PC-9 (cell line): ENCODE results near the gene SYNGAP1. TPM values are rescaled to one million over a fixed set of nuclear protein-coding genes. Genes with fewer than 3 reads are reported as not detected.

ENCODE experiments used
- BruUV-seq: library from RNA; stranded (reverse); fragments of 400-500 nt; replicated peaks from 2 replicates; lab custom pipeline; 2021; lab: Mats Ljungman, UMichigan
- CTCF ChIA-PET: fragments of 300-600 bp; sonication (Branson Sonifier 250); formaldehyde crosslinking; loops from one replicate; lab custom pipeline; 2022; ENCODE audit warnings: antibody characterized with exemption; lab: Charles Lee
- POLR2A ChIA-PET: fragments of 300-600 bp; sonication (Branson Sonifier 250); formaldehyde crosslinking; loops from one replicate; lab custom pipeline; 2022; ENCODE audit warnings: antibody characterized with exemption; ENCODE audit not compliant: unreplicated experiment; lab: Charles Lee
- DNase-seq, 2 experiments: peaks; one replicate each; pipeline versions ENCODE4 v3.0.0 to v3.0.0-alpha.2; 2015 to 2022; ENCODE audit warnings: mixed read lengths in 1 of 2
- H2AFZ ChIP-seq: fragments of 200-600 bp; sonication (generic); 2 replicates; pipeline ENCODE4 v1.8.1; 2017; ENCODE audit warnings: antibody characterized with exemption
- H3F3A ChIP-seq: fragments of 200-600 bp; sonication (generic); 2 replicates; pipeline ENCODE4 v1.8.1; 2017; ENCODE audit warnings: antibody characterized with exemption, mild to moderate bottlenecking, low read depth; ENCODE audit not compliant: insufficient read depth
- H3K27ac ChIP-seq: fragments of 200-600 bp; sonication (generic); 2 replicates; pipeline ENCODE4 v1.6.1; 2016; ENCODE audit warnings: mixed run types
- H3K27me3 ChIP-seq: fragments of 200-600 bp; sonication (generic); 2 replicates; pipeline ENCODE4 v1.6.1; 2016; ENCODE audit warnings: low read depth, mixed run types; ENCODE audit not compliant: insufficient read depth
- H3K36me3 ChIP-seq: fragments of 200-600 bp; sonication (generic); 2 replicates; pipeline ENCODE4 v1.6.1; 2016; ENCODE audit warnings: low read depth, mixed run types
- H3K4me1 ChIP-seq: fragments of 200-600 bp; sonication (generic); replicated peaks from 2 replicates; pipeline ENCODE4 v1.6.1; 2016; ENCODE audit warnings: mixed run types; ENCODE audit not compliant: insufficient read depth
- H3K4me2 ChIP-seq: fragments of 200-600 bp; sonication (generic); 2 replicates; pipeline ENCODE4 v1.6.1; 2017; ENCODE audit warnings: mixed run types
- H3K4me3 ChIP-seq: fragments of 200-600 bp; sonication (generic); 2 replicates; pipeline ENCODE4 v1.6.1; 2016; ENCODE audit warnings: mixed run types
- H3K79me2 ChIP-seq: fragments of 200-600 bp; sonication (generic); 2 replicates; pipeline ENCODE4 v1.6.1; 2017; ENCODE audit warnings: low read depth, mixed run types
- H3K9me2 ChIP-seq: fragments of 200-600 bp; sonication (generic); 2 replicates; pipeline ENCODE4 v1.8.1; 2017; ENCODE audit warnings: mild to moderate bottlenecking; ENCODE audit not compliant: insufficient read depth
- H3K9me3 ChIP-seq: fragments of 200-600 bp; sonication (generic); 2 replicates; pipeline ENCODE4 v1.8.1; 2016; ENCODE audit warnings: low read depth; ENCODE audit not compliant: insufficient read depth
- H4K20me1 ChIP-seq: fragments of 200-600 bp; sonication (generic); 2 replicates; pipeline ENCODE4 v1.8.1; 2017; ENCODE audit not compliant: insufficient read depth
- EZH2 ChIP-seq: fragments of 200-600 bp; sonication (generic); IDR thresholded peaks from 2 replicates; pipeline ENCODE4 v1.8.0; 2017; ENCODE audit warnings: antibody characterized with exemption, low read depth
- intact Hi-C: fragments of 100-400 bp; cut with micrococcal nuclease; formaldehyde crosslinking; loops from one replicate; pipeline ENCODE4 v1.10.0; 2022; ENCODE audit not compliant: unreplicated experiment
- total RNA-seq: library from RNA; stranded (reverse); gene quantifications from 2 replicates; pipeline ENCODE4 v1.2.3, GENCODE V29; 2021
- TF ChIP-seq, protein P1 (sequence below): fragments of 200-600 bp; sonication (generic); conservative IDR thresholded peaks from 2 replicates; pipeline ENCODE4 v1.6.1; 2017; ENCODE audit warnings: mixed run types, antibody characterized with exemption, mild to moderate bottlenecking, moderate library complexity

Gene SYNGAP1
- total RNA-seq, 1 experiment from 2014 or later, result 17.7 TPM

DNA sequence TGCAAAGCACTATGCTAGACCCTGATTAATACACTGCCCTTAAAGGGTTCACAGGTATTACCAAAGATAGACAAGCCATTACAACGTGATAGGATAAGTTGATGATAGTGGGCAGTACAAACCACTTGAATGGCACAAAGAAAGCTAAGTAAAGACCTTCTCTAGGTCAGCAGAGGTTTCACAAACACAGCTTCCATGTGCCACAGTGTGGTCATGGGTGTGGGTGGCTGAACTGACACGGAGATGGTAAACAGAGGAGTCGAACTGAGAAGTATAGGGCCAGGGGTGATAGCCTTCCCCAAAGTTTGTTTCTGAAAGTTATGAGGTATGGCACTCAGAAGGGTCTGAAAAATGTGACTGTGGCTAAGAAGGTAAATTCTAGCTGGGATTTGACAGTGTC lies 38.8 kb downstream of the SYNGAP1 start:
- intact Hi-C loops, result no loop called here
- no peaks in the 10 kb centered on the region for H3K9me3 ChIP-seq
- peaks cover 16% of the 10 kb centered on the region for H3K79me2 ChIP-seq
- H3K4me3 ChIP-seq, result no peak overlapping the region
- no peak overlapping the region for H3K27ac ChIP-seq
- H3F3A ChIP-seq, result no peaks in the 10 kb centered on the region
- peaks cover 6% of the 10 kb centered on the region for H3K4me1 ChIP-seq
- H2AFZ ChIP-seq, result no peak overlapping the region
- no TSS peak for BruUV-seq
- no peak for DNase-seq
- H4K20me1 ChIP-seq, result no peaks in the 10 kb centered on the region
- H3K4me2 ChIP-seq, result no peak overlapping the region
- H3K9me2 ChIP-seq, result no peaks in the 10 kb centered on the region
- TF ChIP-seq, protein P1, sequence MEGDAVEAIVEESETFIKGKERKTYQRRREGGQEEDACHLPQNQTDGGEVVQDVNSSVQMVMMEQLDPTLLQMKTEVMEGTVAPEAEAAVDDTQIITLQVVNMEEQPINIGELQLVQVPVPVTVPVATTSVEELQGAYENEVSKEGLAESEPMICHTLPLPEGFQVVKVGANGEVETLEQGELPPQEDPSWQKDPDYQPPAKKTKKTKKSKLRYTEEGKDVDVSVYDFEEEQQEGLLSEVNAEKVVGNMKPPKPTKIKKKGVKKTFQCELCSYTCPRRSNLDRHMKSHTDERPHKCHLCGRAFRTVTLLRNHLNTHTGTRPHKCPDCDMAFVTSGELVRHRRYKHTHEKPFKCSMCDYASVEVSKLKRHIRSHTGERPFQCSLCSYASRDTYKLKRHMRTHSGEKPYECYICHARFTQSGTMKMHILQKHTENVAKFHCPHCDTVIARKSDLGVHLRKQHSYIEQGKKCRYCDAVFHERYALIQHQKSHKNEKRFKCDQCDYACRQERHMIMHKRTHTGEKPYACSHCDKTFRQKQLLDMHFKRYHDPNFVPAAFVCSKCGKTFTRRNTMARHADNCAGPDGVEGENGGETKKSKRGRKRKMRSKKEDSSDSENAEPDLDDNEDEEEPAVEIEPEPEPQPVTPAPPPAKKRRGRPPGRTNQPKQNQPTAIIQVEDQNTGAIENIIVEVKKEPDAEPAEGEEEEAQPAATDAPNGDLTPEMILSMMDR, result no peak
- TF ChIP-seq EZH2, result no peak
- ChIA-PET CTCF (interaction anchor here (0.6 kb wide), 1 partner anchor 97 kb away, joined by 4 read pairs; no protein-coding TSS in a partner anchor), POLR2A (interaction anchor here (0.5 to 0.6 kb wide), 2 partner anchors 102 to 311 kb away, joined by 3 read pairs; no protein-coding TSS in a partner anchor)
- H3K27me3 ChIP-seq, result no peaks in the 10 kb centered on the region
- no peaks in the 10 kb centered on the region for H3K36me3 ChIP-seq

DNA sequence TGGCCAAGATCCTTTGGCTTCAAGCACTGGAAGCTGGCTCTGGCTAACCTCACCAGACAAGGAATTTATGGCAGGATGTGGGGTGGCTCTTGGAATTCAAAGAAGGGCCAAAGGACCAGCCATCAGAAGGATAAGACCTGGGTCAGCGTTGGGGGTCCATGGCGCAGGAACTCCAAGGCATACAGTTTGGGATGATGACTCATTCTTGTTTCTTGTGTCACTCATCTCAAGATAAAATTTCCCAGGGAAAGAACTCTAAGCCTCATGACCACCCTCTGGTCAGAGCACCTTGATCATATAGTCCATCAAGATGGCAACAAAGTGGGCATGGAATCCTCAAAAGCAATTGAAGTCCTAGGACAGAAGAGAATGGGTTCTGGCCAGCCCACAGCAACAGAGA lies 39.4 kb downstream of the SYNGAP1 start:
- BruUV-seq, result no TSS peak
- intact Hi-C loops, result no loop called here
- H3K4me1 ChIP-seq, result peaks cover 6% of the 10 kb centered on the region
- no peaks in the 10 kb centered on the region for H3K9me2 ChIP-seq
- H3K27me3 ChIP-seq, result no peaks in the 10 kb centered on the region
- CTCF ChIA-PET, result interaction anchor here (0.6 kb wide), 1 partner anchor 97 kb away, joined by 4 read pairs; no protein-coding TSS in a partner anchor
- H2AFZ ChIP-seq, result no peak overlapping the region
- peaks cover 12% of the 10 kb centered on the region for H3K79me2 ChIP-seq
- no peak overlapping the region for H3K27ac ChIP-seq
- no peaks in the 10 kb centered on the region for H4K20me1 ChIP-seq
- no peaks in the 10 kb centered on the region for H3K36me3 ChIP-seq
- no peak overlapping the region for H3K4me3 ChIP-seq
- DNase-seq, result no peak
- no peaks in the 10 kb centered on the region for H3K9me3 ChIP-seq
- no peak for TF ChIP-seq EZH2
- TF ChIP-seq, protein P1, result no peak
- no peaks in the 10 kb centered on the region for H3F3A ChIP-seq
- POLR2A ChIA-PET, result interaction anchor here (0.5 to 0.6 kb wide), 2 partner anchors 101 to 311 kb away, joined by 3 read pairs; no protein-coding TSS in a partner anchor
- no peak overlapping the region for H3K4me2 ChIP-seq

DNA sequence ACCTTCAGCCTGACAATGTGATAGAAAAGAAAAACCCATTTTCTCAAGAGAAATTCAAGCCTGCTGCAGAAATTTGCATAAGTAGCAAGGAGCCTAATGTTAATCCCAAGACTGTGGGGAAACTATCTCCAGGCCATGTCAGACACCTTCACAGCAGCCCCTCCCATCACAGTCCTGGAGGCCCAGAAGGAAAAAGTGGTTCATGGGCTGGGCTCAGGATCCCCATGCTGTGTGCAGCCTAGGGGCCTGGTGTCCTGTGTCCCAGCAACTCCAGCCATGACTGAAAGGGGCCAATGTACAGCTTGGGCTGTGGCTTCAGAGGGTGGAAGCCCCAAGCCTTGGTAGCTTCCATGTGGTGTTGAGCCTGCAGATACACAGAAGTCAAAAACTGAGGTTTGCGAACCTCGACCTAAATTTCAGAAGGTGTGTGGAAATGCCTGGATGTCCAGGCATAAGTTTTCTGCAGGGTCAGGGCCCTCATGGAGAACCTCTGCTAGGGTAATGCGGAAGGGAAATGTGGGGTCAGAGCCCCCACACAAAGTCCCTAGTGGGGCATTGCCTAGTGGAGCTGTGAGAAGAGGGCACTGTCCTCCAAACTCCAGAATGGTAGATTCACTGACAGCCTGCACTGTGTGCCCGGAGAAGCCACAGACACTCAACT lies 46.3 kb downstream of the SYNGAP1 start:
- no peak for DNase-seq
- BruUV-seq, result no TSS peak
- no peak overlapping the region for H2AFZ ChIP-seq
- TF ChIP-seq, protein P1, result no peak
- TF ChIP-seq EZH2, result no peak
- H3K36me3 ChIP-seq, result no peaks in the 10 kb centered on the region
- H3K9me2 ChIP-seq, result no peaks in the 10 kb centered on the region
- no peak overlapping the region for H3K27ac ChIP-seq
- no peaks in the 10 kb centered on the region for H3K27me3 ChIP-seq
- no peak overlapping the region for H3K4me2 ChIP-seq
- H3K4me3 ChIP-seq, result no peak overlapping the region
- H3K4me1 ChIP-seq, result no peaks in the 10 kb centered on the region
- H3K79me2 ChIP-seq, result no peaks in the 10 kb centered on the region
- H3K9me3 ChIP-seq, result no peaks in the 10 kb centered on the region
- H4K20me1 ChIP-seq, result no peaks in the 10 kb centered on the region
- CTCF ChIA-PET, result no interaction called here
- POLR2A ChIA-PET, result no interaction called here
- no peaks in the 10 kb centered on the region for H3F3A ChIP-seq
- intact Hi-C loops, result no loop called here
